ENCODE results near the gene MED14. TPM values are rescaled to one million over a fixed set of nuclear protein-coding genes. Genes with fewer than 3 reads are reported as not detected.
A peak's percentile ranks its signal among the peaks of the same experiment; 100 is the strongest.

The MED14 gene
- total RNA-seq, 1 donor from 2014 or later, result 32.6 TPM

DNA sequence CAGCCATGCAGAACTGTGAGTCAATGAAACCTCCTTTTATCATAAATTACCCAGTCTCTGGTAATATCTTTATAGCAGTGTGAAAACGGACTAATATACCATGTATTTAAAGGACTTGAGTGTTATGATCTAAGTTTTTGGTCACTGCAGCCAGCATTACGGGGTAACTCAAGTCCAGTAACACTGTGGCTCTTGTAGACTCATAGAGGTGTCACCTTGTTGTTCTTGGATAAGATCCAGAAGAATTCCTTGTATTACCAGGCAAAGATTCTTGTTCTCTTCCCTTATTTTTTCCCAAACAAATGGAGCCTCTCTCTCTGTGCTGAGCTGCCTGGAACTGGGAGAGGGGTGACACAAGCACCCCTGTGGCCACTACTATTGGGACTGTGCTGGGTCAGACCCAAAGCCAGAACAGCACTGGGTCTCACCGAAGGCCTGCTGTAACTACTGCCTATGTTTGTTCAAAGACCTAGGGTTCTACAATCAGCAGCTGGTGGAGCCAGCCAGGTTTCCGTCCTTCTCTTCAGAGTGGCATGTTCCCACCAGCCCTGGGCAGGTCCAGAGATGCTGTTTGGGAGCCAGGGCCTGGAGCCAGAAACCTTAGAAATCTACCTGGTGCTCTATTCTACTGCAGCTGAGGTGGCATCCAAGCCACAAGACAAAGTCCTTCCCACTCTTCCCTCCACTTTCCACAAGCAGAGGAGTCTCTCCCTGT lies 43.7 kb upstream of the MED14 start:
- intact Hi-C loops (cut with DNase I), result no loop called here
- Histone ChIP-seq H3K27me3 (ENCODE audit: low read depth) (no peaks in the 10 kb centered on the region), H3K36me3 (no peaks in the 10 kb centered on the region), H3K4me1 (peaks cover 2% of the 10 kb centered on the region), H3K27ac (no peak overlapping the region), H3K4me3 (no peak overlapping the region), H3K9me3 (no peaks in the 10 kb centered on the region)
- ATAC-seq, result no peak
- TF ChIP-seq, protein P1, sequence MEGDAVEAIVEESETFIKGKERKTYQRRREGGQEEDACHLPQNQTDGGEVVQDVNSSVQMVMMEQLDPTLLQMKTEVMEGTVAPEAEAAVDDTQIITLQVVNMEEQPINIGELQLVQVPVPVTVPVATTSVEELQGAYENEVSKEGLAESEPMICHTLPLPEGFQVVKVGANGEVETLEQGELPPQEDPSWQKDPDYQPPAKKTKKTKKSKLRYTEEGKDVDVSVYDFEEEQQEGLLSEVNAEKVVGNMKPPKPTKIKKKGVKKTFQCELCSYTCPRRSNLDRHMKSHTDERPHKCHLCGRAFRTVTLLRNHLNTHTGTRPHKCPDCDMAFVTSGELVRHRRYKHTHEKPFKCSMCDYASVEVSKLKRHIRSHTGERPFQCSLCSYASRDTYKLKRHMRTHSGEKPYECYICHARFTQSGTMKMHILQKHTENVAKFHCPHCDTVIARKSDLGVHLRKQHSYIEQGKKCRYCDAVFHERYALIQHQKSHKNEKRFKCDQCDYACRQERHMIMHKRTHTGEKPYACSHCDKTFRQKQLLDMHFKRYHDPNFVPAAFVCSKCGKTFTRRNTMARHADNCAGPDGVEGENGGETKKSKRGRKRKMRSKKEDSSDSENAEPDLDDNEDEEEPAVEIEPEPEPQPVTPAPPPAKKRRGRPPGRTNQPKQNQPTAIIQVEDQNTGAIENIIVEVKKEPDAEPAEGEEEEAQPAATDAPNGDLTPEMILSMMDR (IDR thresholded peaks at IDR 0.05), result no peak
- no peak for DNase-seq

DNA sequence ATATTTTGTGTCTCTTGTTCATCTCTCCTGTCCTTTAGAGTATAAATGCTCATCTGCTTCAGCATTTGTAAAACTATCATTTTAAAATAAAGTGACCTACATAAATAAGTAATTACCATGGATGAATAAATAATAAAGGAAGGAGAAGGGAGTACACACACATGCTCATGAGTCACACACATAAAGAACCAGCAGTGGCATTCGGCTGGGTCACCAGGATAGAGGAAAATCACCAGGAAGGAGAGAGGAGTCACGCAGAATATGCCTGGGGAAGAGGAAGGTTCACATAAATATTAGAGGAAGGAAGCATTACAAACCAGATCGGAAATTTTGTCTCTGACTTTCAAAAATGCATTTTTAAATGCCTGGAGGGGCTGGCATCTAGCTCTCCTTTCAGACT lies 38.5 kb upstream of the MED14 start:
- no peaks in the 10 kb centered on the region for H3K9me3 ChIP-seq
- intact Hi-C loops (cut with DNase I), result no loop called here
- H3K27ac ChIP-seq, result no peak overlapping the region
- peaks cover 6% of the 10 kb centered on the region for H3K4me1 ChIP-seq
- no peak for ATAC-seq
- no peak for DNase-seq
- no peak overlapping the region for H3K4me3 ChIP-seq
- no peaks in the 10 kb centered on the region for H3K36me3 ChIP-seq
- H3K27me3 ChIP-seq (ENCODE audit: low read depth), result no peaks in the 10 kb centered on the region
- TF ChIP-seq, protein P1 (IDR thresholded peaks at IDR 0.05), result no peak

DNA sequence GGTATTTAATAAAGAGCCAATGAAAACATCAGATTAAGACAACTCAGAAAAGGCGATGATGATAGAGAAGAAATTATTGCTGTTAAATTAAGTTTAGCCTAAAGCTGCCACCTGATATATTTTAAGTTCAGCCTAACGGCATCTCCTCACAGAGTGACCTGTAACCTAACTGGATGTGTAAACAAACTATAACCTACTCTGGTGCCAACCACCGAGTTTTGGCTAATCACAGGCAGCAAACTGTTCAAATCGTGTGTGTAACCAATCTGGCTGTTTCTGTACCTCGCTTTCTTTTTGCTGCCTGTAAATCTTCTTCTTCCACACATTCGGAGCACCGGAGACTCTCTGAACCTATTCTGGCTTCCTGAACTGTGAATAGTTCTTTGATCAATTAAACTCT lies 37.8 kb upstream of the MED14 start:
- Histone ChIP-seq H3K36me3 (no peaks in the 10 kb centered on the region), H3K27ac (no peak overlapping the region), H3K4me1 (peaks cover 6% of the 10 kb centered on the region), H3K27me3 (ENCODE audit: low read depth) (no peaks in the 10 kb centered on the region), H3K4me3 (no peak overlapping the region), H3K9me3 (no peaks in the 10 kb centered on the region)
- TF ChIP-seq, protein P1 (IDR thresholded peaks at IDR 0.05), result no peak
- intact Hi-C loops (cut with DNase I), result no loop called here
- no peak for DNase-seq
- ATAC-seq, result no peak

DNA sequence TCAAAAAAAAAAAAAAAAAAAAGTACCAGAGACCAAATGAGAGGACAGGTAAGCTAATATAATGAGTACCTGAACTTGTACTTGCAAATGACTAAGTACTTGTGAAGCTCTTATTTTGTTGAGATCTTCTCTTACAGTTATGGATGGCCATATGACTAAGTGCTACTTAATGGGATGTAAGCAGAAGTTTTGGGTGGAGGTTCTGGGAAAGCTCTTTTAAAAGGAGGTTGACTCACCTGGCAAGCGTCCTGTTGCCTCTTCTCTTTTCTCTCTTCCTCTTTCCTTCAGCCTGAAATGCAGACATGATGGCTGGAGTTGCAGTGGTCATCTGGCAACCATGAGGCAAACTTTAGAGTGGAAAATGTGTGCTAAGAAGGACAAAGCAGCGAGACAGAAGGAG lies 36.9 kb upstream of the MED14 start:
- intact Hi-C loops (cut with DNase I), result no loop called here
- no peaks in the 10 kb centered on the region for H3K9me3 ChIP-seq
- TF ChIP-seq, protein P1 (IDR thresholded peaks at IDR 0.05), result no peak
- no peaks in the 10 kb centered on the region for H3K36me3 ChIP-seq
- no peak overlapping the region for H3K4me3 ChIP-seq
- H3K27me3 ChIP-seq (ENCODE audit: low read depth), result no peaks in the 10 kb centered on the region
- no peak for DNase-seq
- H3K27ac ChIP-seq, result no peak overlapping the region
- H3K4me1 ChIP-seq, result peaks cover 6% of the 10 kb centered on the region
- ATAC-seq, result peak; percentile 18 to 38

DNA sequence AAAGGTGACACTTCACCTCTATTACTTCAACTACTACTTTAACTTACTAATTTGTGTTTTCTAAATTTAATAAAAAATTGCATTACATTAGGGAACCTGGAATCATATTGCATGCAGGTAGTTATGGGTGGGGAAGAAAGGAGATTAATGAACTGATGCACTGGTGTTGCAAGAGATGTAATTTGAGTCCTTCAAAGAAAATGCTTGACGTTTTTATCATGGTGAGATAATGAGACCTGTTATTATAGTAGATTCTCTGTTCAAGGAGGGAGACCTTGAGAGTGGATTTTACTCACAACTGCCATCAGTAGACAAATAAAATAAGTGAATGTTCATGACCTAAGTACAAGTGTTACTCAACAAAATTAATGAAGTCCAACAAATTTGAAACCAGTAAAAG lies 26.4 kb upstream of the MED14 start:
- DNase-seq (no peak), ATAC-seq (no peak)
- H3K4me1 ChIP-seq, result no peaks in the 10 kb centered on the region
- H3K4me3 ChIP-seq, result no peak overlapping the region
- H3K36me3 ChIP-seq, result no peaks in the 10 kb centered on the region
- no peaks in the 10 kb centered on the region for H3K9me3 ChIP-seq
- H3K27ac ChIP-seq, result no peak overlapping the region
- intact Hi-C loops (cut with DNase I), result no loop called here
- TF ChIP-seq, protein P1 (IDR thresholded peaks at IDR 0.05), result no peak
- H3K27me3 ChIP-seq (ENCODE audit: low read depth), result no peaks in the 10 kb centered on the region

Measured in lower lobe of right lung (tissue), 2 donors.